Neural cell (in vitro differentiated cells): ENCODE measurements around the gene PSMA6. TPM values are rescaled to one million over a fixed set of nuclear protein-coding genes. Genes with fewer than 3 reads are reported as not detected.

Source experiments
- H2AFZ ChIP-seq: fragments of 200-600, 300-800 bp; sonication (generic), shearing (Covaris generic); 2 replicates; pipeline ENCODE4 v1.6.0; 2014; ENCODE audit warnings: low read depth, mild to moderate bottlenecking, antibody characterized with exemption, low read length, moderate library complexity
- H3F3A ChIP-seq: fragments of 200-600 bp; shearing (Covaris generic); 2 replicates; pipeline ENCODE4 v1.6.1; 2016; ENCODE audit warnings: mild to moderate bottlenecking, moderate library complexity, mixed read lengths, antibody characterized with exemption, low read length; ENCODE audit not compliant: insufficient read depth, poor library complexity, severe bottlenecking
- H3K27ac ChIP-seq: fragments of 200-600, 300-800 bp; sonication (generic), shearing (Covaris generic); 2 replicates; pipeline ENCODE4 v1.5.1; 2014; ENCODE audit warnings: mild to moderate bottlenecking, low read length, moderate library complexity
- H3K27me3 ChIP-seq: fragments of 300-800, 200-600 bp; sonication (generic), shearing (Covaris generic); 2 replicates; pipeline ENCODE4 v1.6.0; 2014; ENCODE audit warnings: mild to moderate bottlenecking, low read depth, low read length, moderate library complexity; ENCODE audit not compliant: insufficient read depth
- H3K36me3 ChIP-seq: fragments of 300-800, 200-600 bp; sonication (generic), shearing (Covaris generic); 2 replicates; pipeline ENCODE4 v1.5.1; 2014; ENCODE audit warnings: mild to moderate bottlenecking, antibody characterized with exemption, low read length, moderate library complexity; ENCODE audit not compliant: insufficient read depth
- H3K4me2 ChIP-seq: fragments of 300-800, 200-600 bp; sonication (generic), shearing (Covaris generic); 2 replicates; pipeline ENCODE4 v1.6.0; 2014; ENCODE audit warnings: mild to moderate bottlenecking, low read length
- H3K4me3 ChIP-seq: fragments of 300-800, 200-600 bp; sonication (generic), shearing (Covaris generic); 2 replicates; pipeline ENCODE4 v1.5.1; 2014; ENCODE audit warnings: mild to moderate bottlenecking, low read length, moderate library complexity
- H3K79me2 ChIP-seq: fragments of 200-600 bp; shearing (Covaris generic); replicated peaks from 2 replicates; pipeline ENCODE4 v1.6.0; 2014; ENCODE audit warnings: mild to moderate bottlenecking, low read length, moderate library complexity; ENCODE audit not compliant: insufficient read depth
- H3K9ac ChIP-seq: fragments of 300-800, 200-600 bp; sonication (generic), shearing (Covaris generic); 2 replicates; pipeline ENCODE4 v1.6.1; 2016; ENCODE audit warnings: mild to moderate bottlenecking, low read length, mixed read lengths
- H3K9me2 ChIP-seq: fragments of 200-600 bp; shearing (Covaris generic); 2 replicates; pipeline ENCODE4 v1.6.1; 2016; ENCODE audit warnings: mild to moderate bottlenecking, low read length, mixed read lengths; ENCODE audit not compliant: insufficient read depth
- H3K9me3 ChIP-seq: fragments of 200-600, 300-800 bp; sonication (generic), shearing (Covaris generic); 2 replicates; pipeline ENCODE4 v1.6.1; 2016; ENCODE audit warnings: mild to moderate bottlenecking, mixed run types, low read length, moderate library complexity, mixed read lengths
- H4K20me1 ChIP-seq: fragments of 200-600 bp; shearing (Covaris generic); 2 replicates; pipeline ENCODE4 v1.6.1; 2016; ENCODE audit warnings: mild to moderate bottlenecking, mixed run types; ENCODE audit not compliant: insufficient read depth
- EP300 ChIP-seq: fragments of 450-650 bp; conservative IDR thresholded peaks from 2 replicates; pipeline ENCODE4 v1.6.1; 2014; ENCODE audit warnings: antibody characterized with exemption, mild to moderate bottlenecking, moderate library complexity; ENCODE audit not compliant: poor library complexity, severe bottlenecking
- EZH2 ChIP-seq: fragments of 200-600, 300-800 bp; shearing (Covaris generic), sonication (generic); IDR thresholded peaks from 2 replicates; pipeline ENCODE4 v1.6.1; 2014; ENCODE audit warnings: antibody characterized with exemption, low read length, borderline replicate concordance, mild to moderate bottlenecking; ENCODE audit not compliant: insufficient read depth, poor library complexity, severe bottlenecking
- MXI1 ChIP-seq: fragments of 450-650 bp; conservative IDR thresholded peaks from 2 replicates; pipeline ENCODE4 v1.6.1; 2014; ENCODE audit warnings: antibody characterized with exemption, mild to moderate bottlenecking; ENCODE audit not compliant: poor library complexity, severe bottlenecking
- POLR2AphosphoS5 ChIP-seq: IDR thresholded peaks from 2 replicates; pipeline ENCODE4 v1.6.1; 2012
- RAD21 ChIP-seq: fragments of 450-650 bp; conservative IDR thresholded peaks from 2 replicates; pipeline ENCODE4 v1.6.1; 2014; ENCODE audit warnings: antibody characterized with exemption, mild to moderate bottlenecking, moderate library complexity
- SMC3 ChIP-seq: fragments of 450-650 bp; conservative IDR thresholded peaks from 2 replicates; pipeline ENCODE4 v1.6.1; 2014; ENCODE audit warnings: antibody characterized with exemption, mild to moderate bottlenecking, moderate library complexity; ENCODE audit not compliant: poor library complexity
- TAF1 ChIP-seq: IDR thresholded peaks from 2 replicates; pipeline ENCODE4 v1.6.1; 2012; ENCODE audit warnings: low read depth
- polyA plus RNA-seq: library from polyadenylated mRNA; depleted of rRNA; stranded (reverse); fragments of >200 nt; gene quantifications from 2 replicates; pipeline ENCODE4 v1.2.3, GENCODE V29; 2014
- TF ChIP-seq, protein P1 (sequence below): IDR thresholded peaks from 2 replicates; pipeline ENCODE4 v1.6.1; 2012; ENCODE audit warnings: borderline replicate concordance
- TF ChIP-seq, protein P2 (sequence below): fragments of 450-650 bp; IDR thresholded peaks from 2 replicates; pipeline ENCODE4 v1.5.1; 2014; ENCODE audit warnings: antibody characterized with exemption, mild to moderate bottlenecking, moderate library complexity; ENCODE audit not compliant: poor library complexity, severe bottlenecking

Gene PSMA6
- polyA plus RNA-seq, 1 donor from 2014 or later, result 405 TPM

DNA sequence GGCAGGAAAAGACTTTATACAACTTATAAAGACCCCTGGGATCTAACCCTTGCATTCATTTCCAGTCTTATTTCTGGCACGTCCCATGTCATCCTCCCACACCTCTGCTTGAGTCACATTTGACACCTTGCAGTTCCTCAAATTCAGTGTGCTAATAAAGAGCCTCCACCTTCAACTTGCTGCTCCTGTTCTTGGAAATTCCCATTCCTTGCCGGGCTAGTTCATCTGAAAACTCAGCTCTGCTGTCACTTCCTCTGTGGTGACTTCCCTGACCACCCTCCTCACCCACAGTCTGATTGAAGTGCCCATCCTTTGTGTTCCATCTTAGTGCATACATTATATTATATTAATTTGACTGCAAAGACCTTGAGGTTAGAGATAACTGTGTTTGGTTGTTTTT lies 37.4 kb upstream of the PSMA6 start:
- no peak overlapping the region for H3K9ac ChIP-seq
- H3K9me3 ChIP-seq, result no peaks in the 10 kb centered on the region
- no peak overlapping the region for H3K27ac ChIP-seq
- no peak overlapping the region for H2AFZ ChIP-seq
- H3K36me3 ChIP-seq, result no peaks in the 10 kb centered on the region
- no peaks in the 10 kb centered on the region for H3F3A ChIP-seq
- no peak overlapping the region for H3K4me2 ChIP-seq
- no peak for TF ChIP-seq EP300
- no peak for TF ChIP-seq TAF1
- H3K4me3 ChIP-seq, result no peak overlapping the region
- H3K79me2 ChIP-seq, result no peaks in the 10 kb centered on the region
- no peaks in the 10 kb centered on the region for H4K20me1 ChIP-seq
- H3K9me2 ChIP-seq, result no peaks in the 10 kb centered on the region
- no peaks in the 10 kb centered on the region for H3K27me3 ChIP-seq

DNA sequence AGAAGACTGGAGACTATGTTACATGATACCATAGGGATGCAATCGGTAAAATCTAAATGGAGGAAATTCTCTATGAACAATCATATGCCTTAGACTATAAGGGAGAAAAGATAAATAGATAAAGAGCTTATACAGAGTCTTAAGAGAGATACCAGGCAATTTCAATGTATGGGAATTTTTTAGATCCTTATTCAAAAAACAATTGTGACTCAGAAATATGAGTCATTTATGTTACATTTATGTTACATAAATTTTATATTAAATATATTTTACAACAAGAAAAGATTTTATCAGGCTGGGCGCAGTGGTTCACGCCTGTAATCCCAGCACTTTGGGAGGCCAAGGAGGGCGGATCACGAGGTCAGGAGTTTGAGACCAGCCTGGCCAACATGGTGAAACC lies 36.5 kb upstream of the PSMA6 start:
- H3K27ac ChIP-seq, result no peak overlapping the region
- TF ChIP-seq MXI1, result no peak
- no peak for TF ChIP-seq POLR2AphosphoS5
- TF ChIP-seq EZH2, result no peak
- TF ChIP-seq, protein P1, sequence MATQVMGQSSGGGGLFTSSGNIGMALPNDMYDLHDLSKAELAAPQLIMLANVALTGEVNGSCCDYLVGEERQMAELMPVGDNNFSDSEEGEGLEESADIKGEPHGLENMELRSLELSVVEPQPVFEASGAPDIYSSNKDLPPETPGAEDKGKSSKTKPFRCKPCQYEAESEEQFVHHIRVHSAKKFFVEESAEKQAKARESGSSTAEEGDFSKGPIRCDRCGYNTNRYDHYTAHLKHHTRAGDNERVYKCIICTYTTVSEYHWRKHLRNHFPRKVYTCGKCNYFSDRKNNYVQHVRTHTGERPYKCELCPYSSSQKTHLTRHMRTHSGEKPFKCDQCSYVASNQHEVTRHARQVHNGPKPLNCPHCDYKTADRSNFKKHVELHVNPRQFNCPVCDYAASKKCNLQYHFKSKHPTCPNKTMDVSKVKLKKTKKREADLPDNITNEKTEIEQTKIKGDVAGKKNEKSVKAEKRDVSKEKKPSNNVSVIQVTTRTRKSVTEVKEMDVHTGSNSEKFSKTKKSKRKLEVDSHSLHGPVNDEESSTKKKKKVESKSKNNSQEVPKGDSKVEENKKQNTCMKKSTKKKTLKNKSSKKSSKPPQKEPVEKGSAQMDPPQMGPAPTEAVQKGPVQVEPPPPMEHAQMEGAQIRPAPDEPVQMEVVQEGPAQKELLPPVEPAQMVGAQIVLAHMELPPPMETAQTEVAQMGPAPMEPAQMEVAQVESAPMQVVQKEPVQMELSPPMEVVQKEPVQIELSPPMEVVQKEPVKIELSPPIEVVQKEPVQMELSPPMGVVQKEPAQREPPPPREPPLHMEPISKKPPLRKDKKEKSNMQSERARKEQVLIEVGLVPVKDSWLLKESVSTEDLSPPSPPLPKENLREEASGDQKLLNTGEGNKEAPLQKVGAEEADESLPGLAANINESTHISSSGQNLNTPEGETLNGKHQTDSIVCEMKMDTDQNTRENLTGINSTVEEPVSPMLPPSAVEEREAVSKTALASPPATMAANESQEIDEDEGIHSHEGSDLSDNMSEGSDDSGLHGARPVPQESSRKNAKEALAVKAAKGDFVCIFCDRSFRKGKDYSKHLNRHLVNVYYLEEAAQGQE, result no peak
- no peak for TF ChIP-seq TAF1
- no peak for TF ChIP-seq EP300
- no peak for TF ChIP-seq RAD21
- TF ChIP-seq, protein P2, sequence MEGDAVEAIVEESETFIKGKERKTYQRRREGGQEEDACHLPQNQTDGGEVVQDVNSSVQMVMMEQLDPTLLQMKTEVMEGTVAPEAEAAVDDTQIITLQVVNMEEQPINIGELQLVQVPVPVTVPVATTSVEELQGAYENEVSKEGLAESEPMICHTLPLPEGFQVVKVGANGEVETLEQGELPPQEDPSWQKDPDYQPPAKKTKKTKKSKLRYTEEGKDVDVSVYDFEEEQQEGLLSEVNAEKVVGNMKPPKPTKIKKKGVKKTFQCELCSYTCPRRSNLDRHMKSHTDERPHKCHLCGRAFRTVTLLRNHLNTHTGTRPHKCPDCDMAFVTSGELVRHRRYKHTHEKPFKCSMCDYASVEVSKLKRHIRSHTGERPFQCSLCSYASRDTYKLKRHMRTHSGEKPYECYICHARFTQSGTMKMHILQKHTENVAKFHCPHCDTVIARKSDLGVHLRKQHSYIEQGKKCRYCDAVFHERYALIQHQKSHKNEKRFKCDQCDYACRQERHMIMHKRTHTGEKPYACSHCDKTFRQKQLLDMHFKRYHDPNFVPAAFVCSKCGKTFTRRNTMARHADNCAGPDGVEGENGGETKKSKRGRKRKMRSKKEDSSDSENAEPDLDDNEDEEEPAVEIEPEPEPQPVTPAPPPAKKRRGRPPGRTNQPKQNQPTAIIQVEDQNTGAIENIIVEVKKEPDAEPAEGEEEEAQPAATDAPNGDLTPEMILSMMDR, result no peak
- no peak for TF ChIP-seq SMC3
- no peaks in the 10 kb centered on the region for H3K27me3 ChIP-seq
- no peak overlapping the region for H3K9ac ChIP-seq
- H3K79me2 ChIP-seq, result no peaks in the 10 kb centered on the region
- no peaks in the 10 kb centered on the region for H3F3A ChIP-seq
- no peaks in the 10 kb centered on the region for H3K9me3 ChIP-seq
- H3K9me2 ChIP-seq, result no peaks in the 10 kb centered on the region
- no peak overlapping the region for H3K4me3 ChIP-seq
- no peaks in the 10 kb centered on the region for H4K20me1 ChIP-seq
- H3K36me3 ChIP-seq, result no peaks in the 10 kb centered on the region
- H3K4me2 ChIP-seq, result no peak overlapping the region
- H2AFZ ChIP-seq, result no peak overlapping the region

DNA sequence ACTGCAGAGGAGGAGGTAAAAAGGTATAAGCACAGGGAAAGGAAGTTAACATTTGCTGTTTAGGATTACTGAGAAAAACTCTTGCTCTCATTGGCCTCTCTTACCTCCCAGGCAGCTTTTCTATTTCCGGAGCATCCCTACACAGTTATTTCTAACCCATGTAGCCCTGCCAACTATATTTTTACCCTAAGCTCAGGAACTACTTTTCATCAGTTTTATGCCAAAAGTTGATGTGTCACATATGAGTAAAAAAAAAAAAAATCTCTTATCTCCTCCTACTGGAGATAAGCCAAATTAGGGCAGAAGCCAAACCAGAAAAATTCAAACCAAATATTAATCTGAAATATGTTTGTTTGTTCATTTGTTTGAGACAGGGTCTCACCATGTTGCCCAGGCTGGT lies 34.4 kb upstream of the PSMA6 start:
- no peak overlapping the region for H2AFZ ChIP-seq
- H3K4me2 ChIP-seq, result no peak overlapping the region
- H3K36me3 ChIP-seq, result no peaks in the 10 kb centered on the region
- no peaks in the 10 kb centered on the region for H3K9me3 ChIP-seq
- TF ChIP-seq, protein P2, result no peak
- TF ChIP-seq RAD21, result no peak
- TF ChIP-seq TAF1, result no peak
- TF ChIP-seq POLR2AphosphoS5, result no peak
- TF ChIP-seq, protein P1, result no peak
- TF ChIP-seq MXI1, result no peak
- no peaks in the 10 kb centered on the region for H3F3A ChIP-seq
- no peak overlapping the region for H3K9ac ChIP-seq
- no peaks in the 10 kb centered on the region for H4K20me1 ChIP-seq
- no peak overlapping the region for H3K4me3 ChIP-seq
- no peaks in the 10 kb centered on the region for H3K79me2 ChIP-seq
- no peaks in the 10 kb centered on the region for H3K9me2 ChIP-seq
- H3K27me3 ChIP-seq, result no peaks in the 10 kb centered on the region
- no peak overlapping the region for H3K27ac ChIP-seq
